Sciatic nerve (tissue), 2 donors: ENCODE measurements around the gene NDUFAF3. TPM values are rescaled to one million over a fixed set of nuclear protein-coding genes. Genes with fewer than 3 reads are reported as not detected.

Experiments used
- ATAC-seq: fragments of 200-7000 bp; cut with Tn5 transposase; one replicate; pipeline ENCODE4 v1.9.1; 2020; ENCODE audit warnings: mild to moderate bottlenecking, moderate library complexity
- DNase-seq: peaks from one replicate; pipeline ENCODE4 v3.0.0-alpha.2; 2020; ENCODE audit warnings: low spot score
- intact Hi-C: fragments of 100-400 bp; cut with DNase I; formaldehyde crosslinking; loops from one replicate; pipeline ENCODE4 v1.14.2; 2022
- total RNA-seq: library from RNA; stranded (reverse); fragmentation: NEBNext Ultra II Directional; extraction: Animal tissue kit (Norgen Biotek cat#: 25700); gene quantifications from one replicate; pipeline ENCODE4 v1.2.1, GENCODE V29; 2021
- donor health status: DM: no; HTN: no; CAD: no.
- donor health status: DM: no; HTN: no; CAD: no.

The NDUFAF3 gene
- total RNA-seq, 1 donor from 2014 or later: 75.1 TPM

DNA sequence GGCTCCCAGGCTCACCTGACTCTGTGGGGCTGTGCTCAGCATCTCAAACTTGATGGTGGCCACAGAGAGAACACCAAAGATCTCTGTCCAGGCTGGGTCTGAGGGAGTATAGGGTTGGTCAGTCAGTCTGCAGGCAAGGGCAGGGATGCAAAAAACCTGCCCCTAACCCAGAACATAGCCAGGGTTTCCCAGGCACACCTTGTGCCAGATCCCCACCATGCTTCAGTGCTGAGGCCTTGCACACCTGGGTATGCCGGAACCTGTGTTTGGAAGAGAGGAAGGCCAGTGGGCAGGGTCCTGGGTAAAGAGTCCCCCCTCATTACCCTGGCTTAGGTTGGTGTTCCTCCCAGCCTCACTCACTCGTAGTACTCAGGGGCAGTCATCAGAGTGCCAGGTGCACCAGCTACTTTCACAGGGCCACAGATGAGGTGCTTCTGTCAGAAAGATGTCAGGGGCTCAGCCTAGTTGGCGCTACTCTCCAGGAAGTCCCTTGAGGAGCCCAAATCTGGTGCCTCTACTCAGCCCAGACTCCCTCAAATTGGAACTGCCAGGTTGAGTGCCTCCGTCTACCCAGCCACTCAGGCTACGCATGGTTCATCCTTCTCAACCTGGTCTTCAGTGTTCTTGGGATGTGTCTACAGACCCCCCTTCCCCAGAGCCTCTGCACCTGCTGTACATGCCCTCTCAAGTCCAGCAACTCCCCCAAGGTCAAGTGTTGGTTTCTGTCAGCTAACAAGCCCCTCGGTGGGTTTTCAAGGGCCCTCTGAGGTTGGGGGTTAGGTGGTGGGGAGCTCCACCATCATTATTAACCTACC lies 5.3 kb upstream of the NDUFAF3 start:
- ATAC-seq (no peak), DNase-seq (no peak)
- intact Hi-C loops: no loop called here

DNA sequence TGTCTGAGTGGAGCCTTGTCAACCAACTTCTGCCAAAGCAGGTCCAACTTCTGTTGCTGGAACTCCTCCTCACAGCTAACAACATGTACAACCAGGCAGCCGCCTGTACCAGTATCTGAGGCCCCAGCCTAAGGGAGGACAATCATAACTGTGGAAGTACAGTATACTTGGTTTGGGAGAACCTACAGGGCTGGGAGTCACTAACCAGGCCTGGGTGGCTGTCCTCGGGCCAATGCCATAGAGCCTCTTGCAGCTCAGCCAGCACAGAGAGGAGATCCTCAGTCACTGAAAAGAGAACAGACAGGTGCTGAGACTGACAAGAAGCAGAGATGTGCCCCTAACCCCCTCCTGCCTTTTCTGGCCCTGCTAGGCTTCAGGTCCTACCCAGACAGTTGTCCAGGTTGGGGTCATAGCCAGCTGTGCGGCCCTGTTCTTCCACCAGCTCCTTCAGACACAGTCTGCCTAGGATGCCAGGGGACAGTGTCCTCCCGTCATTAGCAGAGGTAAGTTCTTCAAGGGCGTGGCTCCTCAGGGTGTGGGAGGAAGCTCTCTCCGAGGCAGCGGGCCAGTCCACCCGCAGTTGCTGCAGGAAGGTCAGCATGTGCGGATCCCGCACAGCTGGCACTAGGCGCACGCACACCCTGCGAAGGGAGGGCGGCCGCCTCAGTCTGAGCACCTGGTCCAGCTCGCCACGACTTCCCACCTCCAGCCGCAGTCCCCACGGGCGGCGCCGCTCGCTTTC lies 4.5 kb upstream of the NDUFAF3 start:
- ATAC-seq (no peak), DNase-seq (no peak)
- intact Hi-C loops: no loop called here

DNA sequence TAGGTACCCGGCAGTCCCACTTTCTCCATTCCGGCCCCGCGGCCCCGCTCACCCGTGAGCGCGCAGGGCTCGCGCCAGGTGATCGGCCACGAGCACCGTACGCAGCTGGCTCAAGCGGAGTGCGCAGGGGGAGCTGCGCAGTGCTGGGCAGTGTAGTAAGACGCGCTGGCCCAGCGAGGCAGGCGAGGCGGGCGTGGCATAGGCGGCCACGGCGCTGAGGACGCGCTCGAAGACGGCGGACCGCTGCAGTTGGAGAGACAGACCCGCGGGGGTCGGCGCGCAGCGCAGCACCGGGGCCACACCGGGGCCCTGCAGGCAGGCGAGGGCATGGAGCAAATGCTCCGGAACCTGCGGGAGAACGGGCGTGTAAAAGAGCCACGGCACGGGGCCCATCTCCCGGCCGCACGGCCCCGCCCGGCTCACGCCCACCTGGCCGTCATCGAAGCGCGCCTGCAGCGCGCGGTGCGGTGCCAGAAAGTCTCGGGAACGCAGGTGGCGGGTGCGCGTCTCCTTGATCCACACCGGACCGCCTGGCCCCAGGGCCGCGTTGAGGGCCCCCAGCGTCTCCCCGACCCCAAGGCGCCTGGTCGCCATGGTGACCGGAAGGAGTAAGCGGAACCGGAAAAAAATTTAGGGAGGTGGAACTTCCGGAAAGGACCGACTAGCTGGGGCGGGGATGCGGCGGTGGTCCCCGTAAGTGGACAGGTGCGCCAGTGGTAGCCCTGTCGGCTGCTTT lies 3.8 kb upstream of the NDUFAF3 start, which contains the start of gene DALRD3:
DALRD3 (minus strand) TSS at position 610 of the 736 bp plus-strand sequence; CDS start at position 594, 16 bp downstream.
- DNase-seq: peak; percentile 82
- intact Hi-C loops: no loop called here
- peak; percentile 3 for ATAC-seq

DNA sequence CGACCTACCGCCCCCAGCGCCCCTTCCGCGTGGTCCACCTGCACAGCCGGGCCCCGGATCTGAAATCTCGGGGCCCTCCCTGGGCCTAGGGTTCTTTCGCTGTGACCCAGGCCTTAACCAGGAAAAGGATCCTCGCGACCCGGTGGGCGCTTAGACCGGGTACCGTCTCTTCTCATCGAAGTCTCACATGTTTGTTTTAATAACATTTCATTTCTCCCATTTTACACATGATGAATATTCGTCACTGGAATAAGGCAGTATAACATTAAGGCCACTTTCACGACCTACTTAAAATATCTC lies 3.3 kb upstream of the NDUFAF3 start:
- intact Hi-C loops: no loop called here
- ATAC-seq: no peak

DNA sequence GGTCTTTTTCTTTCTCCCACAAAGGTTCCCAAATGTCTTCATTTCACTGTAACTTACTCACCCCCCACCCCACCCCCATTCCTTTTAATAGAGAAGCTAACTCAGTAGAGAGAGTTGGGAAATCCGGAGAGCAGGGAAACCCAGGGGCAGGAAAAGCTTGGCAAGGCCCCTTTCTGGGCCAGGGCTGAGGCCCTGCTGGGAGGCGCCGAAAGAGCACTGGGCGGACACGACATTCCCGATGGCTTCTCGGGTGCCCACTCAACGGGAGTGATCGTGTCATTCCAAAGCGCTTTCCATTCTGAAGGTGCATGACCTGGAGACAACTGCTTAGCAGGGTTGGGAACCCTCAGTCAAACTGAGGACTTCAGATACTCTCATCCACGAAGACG lies 2.0 kb upstream of the NDUFAF3 start:
- no peak for ATAC-seq
- intact Hi-C loops: no loop called here
- DNase-seq: no peak

More for the DNA sequence above, 3.3 kb upstream of the NDUFAF3 start:
- no peak for DNase-seq

DNA sequence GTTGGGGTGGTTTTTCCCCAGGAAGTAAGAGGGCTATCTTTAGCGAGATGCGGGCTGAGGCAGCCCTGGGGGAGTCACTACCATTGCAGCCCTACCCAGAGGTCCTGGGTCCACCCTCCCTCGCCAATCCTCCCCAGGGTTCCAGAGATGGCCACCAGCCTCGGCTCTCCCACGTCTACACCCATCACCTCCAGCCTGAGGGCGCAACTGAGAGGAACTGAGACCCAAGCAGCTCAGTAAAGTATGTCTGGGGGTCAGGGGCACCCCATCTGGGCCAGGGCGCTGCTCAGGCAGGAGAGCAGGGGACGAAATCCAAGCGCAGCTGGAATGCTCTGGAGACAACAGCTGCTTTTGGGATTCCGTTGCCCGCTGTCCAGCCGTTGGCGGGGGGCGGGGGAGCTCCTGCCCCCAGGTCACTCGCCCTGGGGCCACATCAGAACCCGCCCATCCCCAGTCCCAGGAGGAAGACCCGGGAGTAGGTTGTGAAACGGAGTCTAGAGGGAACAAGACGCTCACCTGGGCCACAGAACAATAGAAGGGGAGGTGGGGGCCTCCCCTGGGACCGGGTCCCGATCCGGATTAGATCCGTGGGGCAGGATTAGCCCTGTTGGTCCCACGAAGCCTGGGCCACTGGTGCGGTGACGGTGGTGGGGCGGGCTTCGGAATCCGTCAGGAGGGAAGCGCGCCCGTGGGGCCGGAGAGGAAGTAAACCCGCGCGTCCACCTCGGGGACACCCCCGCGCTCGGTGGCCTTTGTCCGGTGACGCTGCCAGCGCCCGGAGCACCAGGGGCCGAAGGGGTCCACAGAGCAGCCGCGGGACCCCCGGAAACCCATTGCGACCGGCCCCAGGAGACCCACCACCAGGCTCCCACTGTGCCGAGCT lies 1.4 kb upstream of the NDUFAF3 start:
- ATAC-seq: peak; percentile 4
- intact Hi-C loops: no loop called here
- peak; percentile 81 for DNase-seq

DNA sequence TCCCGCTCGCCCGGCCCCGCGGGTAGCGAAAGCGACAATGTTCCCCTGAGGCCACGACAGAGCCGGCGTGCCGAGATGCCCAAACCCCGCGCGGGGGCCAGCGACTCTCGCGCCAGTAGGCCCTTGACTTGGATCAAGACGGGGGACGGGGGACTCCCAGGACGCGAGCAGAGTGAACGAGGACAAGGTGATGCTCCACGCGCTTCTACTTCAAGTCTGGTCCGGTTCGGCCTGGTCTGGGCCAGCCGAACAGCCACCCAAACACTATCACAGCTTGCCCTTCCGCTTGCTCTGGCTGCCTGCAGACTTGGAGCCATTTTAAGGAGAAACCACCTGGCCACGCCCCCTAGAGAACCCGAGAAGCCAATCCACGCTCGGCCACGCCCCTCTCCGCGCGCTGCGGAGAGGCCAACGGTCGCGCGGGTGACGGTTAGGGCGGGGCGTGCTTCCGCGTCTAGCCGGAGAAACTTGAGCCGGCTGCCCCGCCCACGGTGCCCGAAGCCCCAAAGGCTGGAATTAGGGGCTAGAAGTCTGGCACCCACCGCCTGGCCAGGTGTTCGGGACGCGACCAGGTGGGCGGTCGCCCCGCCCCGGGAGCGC lies 608 bp upstream of the NDUFAF3 start:
- intact Hi-C loops: no loop called here
- ATAC-seq (peak; percentile 93), DNase-seq (peak; percentile 100)

DNA sequence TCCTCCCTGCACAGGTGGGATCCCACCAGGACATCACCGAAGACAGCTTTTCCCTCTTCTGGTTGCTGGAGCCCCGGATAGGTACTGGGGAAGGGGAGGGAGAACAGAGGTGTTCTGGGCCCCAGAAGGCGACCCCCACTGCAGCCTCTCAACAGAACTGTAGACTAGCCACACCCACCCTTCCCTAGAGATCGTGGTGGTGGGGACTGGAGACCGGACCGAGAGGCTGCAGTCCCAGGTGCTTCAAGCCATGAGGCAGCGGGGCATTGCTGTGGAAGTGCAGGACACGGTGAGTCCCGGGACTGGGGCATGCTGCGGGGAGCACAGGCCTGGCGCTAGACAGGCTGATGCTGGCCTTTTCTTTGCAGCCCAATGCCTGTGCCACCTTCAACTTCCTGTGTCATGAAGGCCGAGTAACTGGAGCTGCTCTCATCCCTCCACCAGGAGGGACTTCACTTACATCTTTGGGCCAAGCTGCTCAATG lies 809 bp downstream of the NDUFAF3 start:
- DNase-seq: no peak
- ATAC-seq: no peak
- intact Hi-C loops: no loop called here

DNA sequence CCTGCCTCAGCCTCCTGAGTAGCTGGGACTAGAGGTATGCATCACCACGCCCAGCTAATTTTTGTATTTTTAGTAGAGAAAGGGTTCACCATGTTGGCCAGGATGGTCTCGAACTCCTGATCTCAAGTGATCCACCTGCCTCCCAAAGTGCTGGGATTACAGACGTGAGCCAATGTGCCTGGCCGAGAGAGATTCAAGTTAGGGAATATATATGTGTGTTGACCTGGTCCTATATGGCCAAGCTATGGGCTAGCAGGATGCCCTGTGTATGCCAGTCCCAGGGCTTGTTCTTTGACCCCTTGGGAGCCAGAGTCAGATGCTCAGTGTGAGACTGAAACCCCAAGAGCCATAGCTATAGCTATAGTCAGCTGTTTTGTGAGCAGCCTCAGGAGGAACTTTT lies 1.9 kb downstream of the NDUFAF3 start:
- intact Hi-C loops: no loop called here
- DNase-seq (no peak), ATAC-seq (no peak)

DNA sequence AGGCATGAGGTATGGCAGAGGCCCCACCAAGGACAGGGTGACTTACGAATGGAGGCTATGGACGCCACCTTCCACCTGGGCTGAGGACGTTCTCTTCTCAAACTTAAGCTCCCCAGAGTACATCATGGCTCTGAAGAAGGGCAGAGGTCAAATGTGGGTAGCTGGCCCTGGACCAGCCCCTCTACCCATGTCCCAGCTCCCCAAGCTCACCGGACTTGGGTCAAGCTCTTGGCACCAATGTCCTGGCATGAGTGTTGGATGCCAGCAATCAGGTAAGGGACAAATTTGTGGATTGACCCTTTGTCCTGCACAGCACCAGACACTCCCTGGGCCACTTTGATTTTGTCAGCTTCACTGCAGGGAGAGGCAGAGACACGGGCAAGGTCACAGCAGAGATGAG lies 2.5 kb downstream of the NDUFAF3 start:
- intact Hi-C loops: no loop called here
- no peak for ATAC-seq
- DNase-seq: no peak

DNA sequence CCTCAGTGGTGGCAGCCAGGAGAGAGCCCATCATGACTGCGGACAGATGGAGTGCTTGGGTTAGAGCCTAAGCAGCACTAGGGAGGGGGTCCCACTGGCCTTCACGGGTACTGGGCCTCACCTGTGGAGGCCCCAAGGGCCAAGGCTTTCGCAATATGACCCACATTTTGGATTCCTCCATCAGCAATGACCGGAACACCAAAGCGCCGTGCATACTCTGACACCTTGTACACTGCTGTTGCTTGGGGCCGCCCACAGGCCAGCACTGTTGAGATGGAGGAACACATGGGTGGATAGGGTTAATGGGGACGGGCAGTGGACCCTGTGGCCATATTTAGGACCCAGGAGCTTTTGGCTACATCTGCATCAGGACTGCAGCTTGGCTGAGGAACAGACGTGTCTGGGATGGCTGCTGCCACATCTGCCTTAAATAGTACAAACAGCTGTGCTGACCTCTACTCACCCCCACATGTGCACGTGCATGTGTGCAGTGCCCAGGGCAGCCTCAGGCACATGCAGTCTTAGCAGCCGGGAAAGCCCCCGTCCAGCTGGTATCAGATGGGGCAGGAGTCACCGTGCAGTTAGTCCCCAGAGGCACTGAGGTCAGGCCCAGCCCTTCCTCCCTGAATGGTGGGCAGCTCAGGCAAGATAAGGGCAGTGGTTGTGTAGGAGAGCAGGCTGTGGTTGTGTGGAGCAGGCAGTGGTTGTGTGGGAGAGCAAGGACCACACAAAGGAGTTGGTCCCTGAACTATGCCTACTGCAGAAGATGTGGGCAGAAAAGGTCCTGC lies 3.3 kb downstream of the NDUFAF3 start:
- ATAC-seq (no peak), DNase-seq (no peak)
- intact Hi-C loops: no loop called here

DNA sequence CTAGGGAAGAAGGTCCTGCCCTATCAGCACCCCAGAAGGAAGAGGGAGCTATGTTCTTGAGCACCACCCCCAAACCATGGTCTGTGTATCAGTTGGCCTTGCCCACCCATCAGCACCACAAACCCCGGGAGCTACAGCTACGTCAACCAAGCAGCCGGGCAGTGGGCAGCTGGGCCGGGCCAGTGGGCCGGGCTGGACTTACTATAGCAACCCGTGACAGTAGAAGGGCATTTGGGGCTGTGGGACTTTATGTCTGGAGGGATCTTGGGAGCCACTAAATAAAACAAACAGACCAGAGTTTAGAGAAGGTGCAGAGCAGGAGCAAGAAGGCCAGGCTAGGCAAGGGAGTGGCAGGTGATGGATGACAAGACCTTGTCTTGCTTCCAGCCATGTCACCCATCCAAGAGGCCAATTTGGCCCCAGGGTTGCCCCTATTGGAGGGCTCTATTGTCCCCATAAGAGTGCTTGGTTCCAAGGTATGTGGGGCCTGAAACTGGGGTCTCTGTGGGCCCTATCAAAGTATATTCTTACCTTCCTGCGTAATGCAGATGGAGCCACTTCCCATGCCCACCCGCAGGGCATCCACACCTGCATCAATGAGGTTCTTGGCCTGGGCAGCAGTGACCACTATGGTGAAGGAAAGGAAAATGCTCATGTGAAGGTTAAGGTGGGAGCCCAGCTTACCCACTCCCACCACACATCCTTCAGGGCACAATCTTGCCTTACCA lies 4.0 kb downstream of the NDUFAF3 start:
- intact Hi-C loops: no loop called here
- no peak for ATAC-seq
- no peak for DNase-seq

DNA sequence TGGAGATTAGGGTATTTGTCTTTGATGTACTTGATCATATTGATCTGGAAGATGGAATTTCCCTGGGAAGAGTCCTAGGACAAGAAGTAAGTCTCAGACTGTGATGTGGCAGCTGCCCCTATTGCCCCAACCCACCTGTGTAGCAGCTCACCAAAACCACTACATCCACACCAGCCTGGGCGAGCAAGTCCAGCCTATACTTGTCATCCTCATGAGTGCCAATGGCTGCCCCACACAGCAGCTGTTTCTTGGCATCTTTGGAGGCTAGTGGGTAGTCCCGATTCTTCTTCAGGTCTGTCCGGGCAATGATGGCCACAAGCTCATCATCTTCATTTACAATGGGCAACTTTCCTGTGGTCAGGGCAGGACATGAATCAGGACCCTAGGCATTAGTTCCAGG lies 4.6 kb downstream of the NDUFAF3 start:
- ATAC-seq (no peak), DNase-seq (no peak)
- intact Hi-C loops: no loop called here

DNA sequence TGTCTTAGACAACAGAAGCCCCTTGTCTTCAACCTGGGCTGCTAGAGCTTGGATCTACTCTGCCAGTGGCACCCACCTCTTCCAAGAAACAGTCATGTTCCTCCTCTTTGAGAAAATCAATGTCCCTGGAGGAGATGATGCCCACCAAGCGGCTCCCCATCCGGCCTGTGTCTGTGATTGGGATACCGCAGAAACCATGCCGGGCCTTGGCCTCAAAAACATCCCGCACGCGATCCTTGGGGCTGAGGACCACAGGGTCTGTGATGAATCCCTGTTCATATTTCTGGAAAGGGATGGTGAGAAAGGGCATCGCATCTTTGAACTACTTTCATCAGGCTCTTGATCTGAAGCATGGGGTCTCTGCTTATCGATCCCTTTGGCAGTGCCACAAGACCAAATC lies 5.7 kb downstream of the NDUFAF3 start:
- DNase-seq (no peak), ATAC-seq (no peak)
- intact Hi-C loops: no loop called here

DNA sequence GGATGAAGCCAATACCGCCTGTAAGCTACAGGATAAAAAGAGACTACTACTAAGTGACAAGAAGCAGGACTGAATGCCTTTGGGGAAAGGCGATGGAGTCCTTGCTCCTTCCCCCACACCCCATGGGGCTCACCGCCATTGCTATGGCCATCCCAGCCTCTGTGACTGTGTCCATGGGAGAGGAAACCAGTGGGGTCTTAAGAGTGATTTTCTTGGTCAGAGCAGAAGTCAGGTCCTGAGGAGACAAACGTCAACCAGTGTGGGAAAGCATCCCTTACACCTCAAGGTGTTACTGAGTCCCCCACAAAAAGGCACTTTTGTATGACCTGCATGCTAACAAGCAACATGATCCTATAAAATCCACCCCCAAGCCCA lies 6.4 kb downstream of the NDUFAF3 start:
- no peak for DNase-seq
- ATAC-seq: no peak
- intact Hi-C loops: no loop called here

DNA sequence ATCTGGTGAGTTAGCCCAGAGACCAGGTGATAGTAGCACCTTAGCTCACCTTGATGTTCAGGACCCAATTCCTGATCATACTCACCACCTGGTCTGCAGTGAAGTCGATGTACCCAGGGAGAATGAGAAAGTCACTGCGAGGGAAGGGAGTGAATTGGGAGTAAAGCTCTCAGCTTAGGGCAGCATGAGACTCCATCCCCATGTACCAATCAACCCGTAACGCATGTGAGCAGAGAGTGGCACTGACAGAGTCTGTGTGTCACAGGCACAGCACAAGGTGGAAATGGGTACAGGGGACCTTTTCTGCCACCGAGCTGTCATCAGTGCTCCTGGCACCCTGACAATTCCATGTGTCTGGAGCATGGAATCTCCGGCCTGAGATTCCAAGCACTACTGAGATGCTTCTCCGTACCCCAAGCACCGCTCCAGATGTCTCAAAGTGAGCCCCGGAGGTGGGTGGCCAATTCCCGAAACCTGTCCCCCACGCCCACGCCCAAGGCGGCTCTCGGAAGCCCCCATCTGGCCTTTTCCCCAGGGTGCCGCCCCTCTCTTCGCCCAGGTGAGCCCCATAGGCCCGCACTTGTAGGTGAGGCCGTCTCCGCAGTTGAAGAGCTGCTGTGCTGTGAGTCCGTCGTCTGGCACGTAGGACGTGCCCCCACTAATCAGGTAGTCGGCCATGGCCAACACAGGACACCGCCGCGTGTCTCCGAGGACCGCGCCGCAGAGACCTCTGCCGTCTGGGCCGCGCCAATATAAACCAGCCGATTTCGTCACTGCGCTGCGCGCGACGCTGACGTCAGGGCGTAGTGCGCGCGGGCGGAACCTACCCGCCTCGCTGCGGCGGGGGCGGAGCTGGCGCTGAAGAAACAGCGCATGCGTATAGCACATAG lies 7.0 kb downstream of the NDUFAF3 start, which contains the start of gene IMPDH2:
IMPDH2 (minus strand) TSS at position 726 of the 890 bp plus-strand sequence; CDS start at position 678, 48 bp downstream.
- ATAC-seq (peak; percentile 97), DNase-seq (peak; percentile 96)
- intact Hi-C loops: no loop called here
